Mucosa of descending colon (tissue), 3 donors: Measurements from ENCODE around the gene SLC6A7. TPM values are rescaled to one million over a fixed set of nuclear protein-coding genes. Genes with fewer than 3 reads are reported as not detected.

ENCODE experiments used
- ATAC-seq: fragments of 200-7000 bp; cut with Tn5 transposase; one replicate; pipeline ENCODE4 v1.9.1; 2020; ENCODE audit warnings: mild to moderate bottlenecking, moderate library complexity
- DNase-seq, 3 donors: peaks; one replicate each; pipeline ENCODE4 v3.0.0-alpha.2; 2020
- H3K36me3 ChIP-seq: fragments of 200-600 bp; one replicate; pipeline ENCODE4 v1.8.0; 2021; ENCODE audit warnings: low read depth, mild to moderate bottlenecking
- H3K4me1 ChIP-seq: fragments of 200-600 bp; one replicate; pipeline ENCODE4 v1.8.0; 2021; ENCODE audit warnings: low read depth, mild to moderate bottlenecking
- H3K4me3 ChIP-seq: fragments of 200-600 bp; one replicate; pipeline ENCODE4 v1.8.0; 2021; ENCODE audit warnings: mild to moderate bottlenecking
- H3K9me3 ChIP-seq: fragments of 200-600 bp; one replicate; pipeline ENCODE4 v1.8.0; 2021; ENCODE audit warnings: mild to moderate bottlenecking
- CTCF ChIP-seq: fragments of 200-600 bp; IDR thresholded peaks from one replicate; pipeline ENCODE4 v1.8.0; 2022; ENCODE audit warnings: antibody characterized with exemption, mild to moderate bottlenecking
- intact Hi-C, 2 donors: fragments of 100-400 bp; cut with DNase I in 1 of 2; cut with micrococcal nuclease in 1 of 2; formaldehyde crosslinking; loops; one replicate each; pipeline versions ENCODE4 v1.11.0 to v1.11.1; 2022; cut with DNase I, micrococcal nuclease
- total RNA-seq, 3 donors: library from RNA; stranded (reverse); fragmentation: NEBNext Ultra II Directional in 2 of 3; extraction: Animal tissue kit (Norgen Biotek cat#: 25700) in 2 of 3; gene quantifications; one replicate each; pipeline versions ENCODE4 v1.2.1 to v1.2.4, GENCODE V29; 2021 to 2023
- donor health status: DM: no; HTN: no; CAD: no; lungs with moderate emphysema.
- donor health status: DM: no; HTN: no; CAD: no.
- donor health status: DM: no; HTN: yes; CAD: no.

Gene SLC6A7
- total RNA-seq, 3 donors from 2014 or later = 15.2 to 26.4 (median 18.9) TPM

- no peak for DNase-seq
- no peaks in the 10 kb centered on the region for H3K36me3 ChIP-seq
- no peaks in the 10 kb centered on the region for H3K4me1 ChIP-seq
- H3K9me3 ChIP-seq = no peaks in the 10 kb centered on the region
- no peak overlapping the region for H3K4me3 ChIP-seq
- no peak for ATAC-seq
- intact Hi-C loops = no loop called here
- no peak for TF ChIP-seq CTCF
Measured at GRCh38 chr5:150236313-150236712, 46.5 kb downstream of the SLC6A7 start.

GRCh38 chr5:150236981-150237754, 47.3 kb downstream of the SLC6A7 start:
- Histone ChIP-seq H3K4me1 (no peaks in the 10 kb centered on the region), H3K36me3 (no peaks in the 10 kb centered on the region), H3K9me3 (no peaks in the 10 kb centered on the region), H3K4me3 (no peak overlapping the region)
- DNase-seq (no peak), ATAC-seq (no peak)
- intact Hi-C loops = no loop called here
- TF ChIP-seq CTCF = no peak

GRCh38 chr5:150238646-150239045, 48.8 kb downstream of the SLC6A7 start:
- intact Hi-C loops = no loop called here
- H3K36me3 ChIP-seq = no peaks in the 10 kb centered on the region
- no peaks in the 10 kb centered on the region for H3K9me3 ChIP-seq
- ATAC-seq (no peak), DNase-seq (no peak)
- H3K4me3 ChIP-seq = no peak overlapping the region
- no peaks in the 10 kb centered on the region for H3K4me1 ChIP-seq
- no peak for TF ChIP-seq CTCF

GRCh38 chr5:150239099-150239793, 49.4 kb downstream of the SLC6A7 start:
- Histone ChIP-seq H3K9me3 (no peaks in the 10 kb centered on the region), H3K4me1 (no peaks in the 10 kb centered on the region), H3K4me3 (no peak overlapping the region), H3K36me3 (no peaks in the 10 kb centered on the region)
- no peak for ATAC-seq
- DNase-seq = no peak
- no peak for TF ChIP-seq CTCF
- intact Hi-C loops = no loop called here

GRCh38 chr5:150239794-150240122, 49.9 kb downstream of the SLC6A7 start:
- no peak overlapping the region for H3K4me3 ChIP-seq
- intact Hi-C loops = no loop called here
- no peaks in the 10 kb centered on the region for H3K36me3 ChIP-seq
- DNase-seq = no peak
- no peak for ATAC-seq
- H3K4me1 ChIP-seq = no peaks in the 10 kb centered on the region
- H3K9me3 ChIP-seq = no peaks in the 10 kb centered on the region
- no peak for TF ChIP-seq CTCF
